ENCODE data around the gene TPRG1L. TPM values are rescaled to one million over a fixed set of nuclear protein-coding genes. Genes with fewer than 3 reads are reported as not detected.

TPRG1L gene
- total and polyA plus RNA-seq, 4 donors: 24.1 to 46.6 (median 32.9) TPM

DNA sequence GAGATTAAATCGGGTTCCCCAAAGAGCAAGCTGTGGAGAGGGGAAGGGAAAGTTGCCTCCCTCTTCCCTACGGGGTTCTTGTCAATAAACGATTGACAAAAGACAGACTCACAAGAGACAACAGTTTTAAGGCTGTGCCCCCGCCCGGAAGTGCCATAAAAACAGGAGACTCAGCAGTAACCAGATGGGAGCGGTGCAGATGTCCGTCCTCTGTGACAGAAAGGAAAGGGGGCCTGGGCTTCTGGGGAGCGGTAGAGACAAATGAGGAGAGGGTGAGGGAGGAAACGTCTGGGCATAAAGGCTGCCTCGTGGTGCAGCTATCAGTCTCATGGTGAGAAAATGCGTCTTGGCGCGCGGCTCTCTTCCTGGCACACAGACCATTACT, 33.4 kb downstream of the TPRG1L start:
- ATAC-seq (ENCODE audit: insufficient read depth, low FRiP score) (no peak), DNase-seq (no peak)
- H3K4me1 ChIP-seq (ENCODE audit: control insufficient read depth in 5 of 5, insufficient read depth in 5 of 5, low read length in 5 of 5): no peaks in the 10 kb centered on the region

DNA sequence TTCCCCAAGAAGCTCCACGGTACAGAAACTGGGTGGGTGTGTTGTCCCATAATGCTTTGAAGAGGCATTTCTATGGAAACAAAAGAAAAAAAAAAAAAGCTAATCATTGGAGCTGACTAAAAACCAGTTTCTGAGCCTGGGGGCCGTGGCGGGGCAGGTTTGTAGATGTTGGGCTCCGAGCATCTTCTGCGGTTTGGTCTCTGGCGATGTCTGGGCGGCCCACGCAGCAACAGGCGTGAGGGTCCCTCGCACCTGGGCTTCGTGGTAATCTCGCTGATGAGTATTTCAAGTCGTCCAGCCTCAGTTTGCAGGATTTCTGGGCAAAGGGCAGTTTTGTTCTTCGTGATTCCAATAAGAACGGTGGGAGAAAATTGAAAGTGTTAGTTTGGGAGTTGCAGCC, 34.3 kb downstream of the TPRG1L start:
- peaks cover 0 to 2% (median 0%) of the 10 kb centered on the region in 4 donors for H3K9me3 ChIP-seq (ENCODE audit: control insufficient read depth in 4 of 4, insufficient read depth in 3 of 4, low read length in 3 of 4)
- H3K36me3 ChIP-seq (ENCODE audit: control insufficient read depth in 4 of 4, insufficient read depth in 4 of 4, low read length in 4 of 4): no peaks in the 10 kb centered on the region
- ATAC-seq (ENCODE audit: insufficient read depth, low FRiP score) (no peak), DNase-seq (no peak)
- H3K9ac ChIP-seq (ENCODE audit: insufficient read depth in 1 of 2, low read length in 2 of 2): no peak overlapping the region
- TF ChIP-seq, protein P1, sequence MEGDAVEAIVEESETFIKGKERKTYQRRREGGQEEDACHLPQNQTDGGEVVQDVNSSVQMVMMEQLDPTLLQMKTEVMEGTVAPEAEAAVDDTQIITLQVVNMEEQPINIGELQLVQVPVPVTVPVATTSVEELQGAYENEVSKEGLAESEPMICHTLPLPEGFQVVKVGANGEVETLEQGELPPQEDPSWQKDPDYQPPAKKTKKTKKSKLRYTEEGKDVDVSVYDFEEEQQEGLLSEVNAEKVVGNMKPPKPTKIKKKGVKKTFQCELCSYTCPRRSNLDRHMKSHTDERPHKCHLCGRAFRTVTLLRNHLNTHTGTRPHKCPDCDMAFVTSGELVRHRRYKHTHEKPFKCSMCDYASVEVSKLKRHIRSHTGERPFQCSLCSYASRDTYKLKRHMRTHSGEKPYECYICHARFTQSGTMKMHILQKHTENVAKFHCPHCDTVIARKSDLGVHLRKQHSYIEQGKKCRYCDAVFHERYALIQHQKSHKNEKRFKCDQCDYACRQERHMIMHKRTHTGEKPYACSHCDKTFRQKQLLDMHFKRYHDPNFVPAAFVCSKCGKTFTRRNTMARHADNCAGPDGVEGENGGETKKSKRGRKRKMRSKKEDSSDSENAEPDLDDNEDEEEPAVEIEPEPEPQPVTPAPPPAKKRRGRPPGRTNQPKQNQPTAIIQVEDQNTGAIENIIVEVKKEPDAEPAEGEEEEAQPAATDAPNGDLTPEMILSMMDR (IDR thresholded peaks at IDR 0.05; ENCODE audit: control extremely low read depth, extremely low read depth): no peak
- WGBS, 2 donors: 78 to 92% methylated on average over 15 of the region's 15 CpGs
- peaks cover 4 to 32% (median 11%) of the 10 kb centered on the region in 3 donors for H3K27me3 ChIP-seq (ENCODE audit: control insufficient read depth in 3 of 3, insufficient read depth in 3 of 3, low read length in 2 of 3)
- H3K4me1 ChIP-seq (ENCODE audit: control insufficient read depth in 5 of 5, insufficient read depth in 5 of 5, low read length in 5 of 5): no peaks in the 10 kb centered on the region
- no peak overlapping the region for H3K4me3 ChIP-seq
- H3K27ac ChIP-seq (ENCODE audit: low read depth in 1 of 2, low read length in 1 of 2): no peak overlapping the region

More for the DNA sequence above, 33.4 kb downstream of the TPRG1L start:
- H3K9me3 ChIP-seq (ENCODE audit: control insufficient read depth in 4 of 4, insufficient read depth in 3 of 4, low read length in 3 of 4): peaks cover 0 to 2% (median 0%) of the 10 kb centered on the region in 4 donors
- H3K36me3 ChIP-seq (ENCODE audit: control insufficient read depth in 4 of 4, insufficient read depth in 4 of 4, low read length in 4 of 4): no peaks in the 10 kb centered on the region
- H3K27me3 ChIP-seq (ENCODE audit: control insufficient read depth in 3 of 3, insufficient read depth in 3 of 3, low read length in 2 of 3): peaks cover 8 to 40% (median 19%) of the 10 kb centered on the region in 3 donors
- no peak overlapping the region for H3K4me3 ChIP-seq
- no peak overlapping the region for H3K27ac ChIP-seq (ENCODE audit: low read depth in 1 of 2, low read length in 1 of 2)
- no peak overlapping the region for H3K9ac ChIP-seq (ENCODE audit: insufficient read depth in 1 of 2, low read length in 2 of 2)
- TF ChIP-seq, protein P1 (IDR thresholded peaks at IDR 0.05; ENCODE audit: control extremely low read depth, extremely low read depth): no peak
- 41 to 61% methylated on average over 14 of the region's 14 CpGs for WGBS, 2 donors

DNA sequence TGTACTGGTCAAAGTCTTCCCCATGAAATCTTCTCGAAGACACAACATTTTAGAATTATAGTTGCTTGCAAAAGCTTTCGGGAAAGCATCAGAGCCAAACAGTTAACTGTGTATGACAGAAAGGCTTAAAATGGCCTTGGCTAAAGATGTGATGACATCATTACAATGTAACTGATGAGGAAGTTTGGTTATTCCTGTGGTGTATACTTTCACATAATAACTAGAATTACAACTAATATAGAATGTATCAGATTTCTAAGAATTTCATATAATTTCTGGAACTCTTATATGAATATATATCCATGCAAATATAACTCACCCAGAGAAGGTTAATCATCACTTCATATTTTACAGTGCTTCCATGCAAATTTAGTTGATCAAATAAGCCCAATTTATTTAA, 35.9 kb downstream of the TPRG1L start:
- H3K27me3 ChIP-seq (ENCODE audit: control insufficient read depth in 3 of 3, insufficient read depth in 3 of 3, low read length in 2 of 3): peaks cover 0 to 18% (median 0%) of the 10 kb centered on the region in 3 donors
- ATAC-seq (ENCODE audit: insufficient read depth, low FRiP score) (no peak), DNase-seq (no peak)
- H3K9ac ChIP-seq (ENCODE audit: insufficient read depth in 1 of 2, low read length in 2 of 2): no peak overlapping the region
- H3K9me3 ChIP-seq (ENCODE audit: control insufficient read depth in 4 of 4, insufficient read depth in 3 of 4, low read length in 3 of 4): peaks cover 0 to 2% (median 0%) of the 10 kb centered on the region in 4 donors
- TF ChIP-seq, protein P1 (IDR thresholded peaks at IDR 0.05; ENCODE audit: control extremely low read depth, extremely low read depth): no peak
- WGBS, 2 donors: 89 to 91% methylated on average over 2 of the region's 2 CpGs
- no peak overlapping the region for H3K27ac ChIP-seq (ENCODE audit: low read depth in 1 of 2, low read length in 1 of 2)
- H3K4me1 ChIP-seq (ENCODE audit: control insufficient read depth in 5 of 5, insufficient read depth in 5 of 5, low read length in 5 of 5): no peaks in the 10 kb centered on the region
- H3K36me3 ChIP-seq (ENCODE audit: control insufficient read depth in 4 of 4, insufficient read depth in 4 of 4, low read length in 4 of 4): no peaks in the 10 kb centered on the region
- H3K4me3 ChIP-seq: no peak overlapping the region

DNA sequence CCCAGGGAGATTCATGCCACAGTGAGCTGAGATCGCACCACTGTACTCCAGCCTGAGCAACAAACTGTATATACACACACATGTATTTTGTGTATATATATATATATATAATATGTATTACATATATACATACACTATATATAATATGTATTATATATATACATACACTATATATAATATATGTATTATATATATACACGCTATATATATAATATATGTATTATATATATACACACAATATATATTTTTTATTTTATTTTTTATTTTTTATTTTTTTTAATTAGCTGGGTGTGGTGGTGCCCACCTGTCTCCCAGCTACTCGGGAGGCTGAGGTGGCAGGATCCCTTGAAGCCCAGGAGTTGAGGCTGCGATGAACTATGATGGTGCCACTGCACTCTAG, 36.8 kb downstream of the TPRG1L start:
- no peaks in the 10 kb centered on the region for H3K4me1 ChIP-seq (ENCODE audit: control insufficient read depth in 5 of 5, insufficient read depth in 5 of 5, low read length in 5 of 5)
- no peak for DNase-seq
- 97% methylated on average over 4 of the region's 4 CpGs for WGBS, 2 donors
- H3K36me3 ChIP-seq (ENCODE audit: control insufficient read depth in 4 of 4, insufficient read depth in 4 of 4, low read length in 4 of 4): no peaks in the 10 kb centered on the region
- H3K9me3 ChIP-seq (ENCODE audit: control insufficient read depth in 4 of 4, insufficient read depth in 3 of 4, low read length in 3 of 4): peaks cover 0 to 2% (median 0%) of the 10 kb centered on the region in 4 donors
- no peak for ATAC-seq (ENCODE audit: insufficient read depth, low FRiP score)
- H3K4me3 ChIP-seq: no peak overlapping the region
- no peak overlapping the region for H3K9ac ChIP-seq (ENCODE audit: insufficient read depth in 1 of 2, low read length in 2 of 2)
- peaks cover 0 to 13% (median 0%) of the 10 kb centered on the region in 3 donors for H3K27me3 ChIP-seq (ENCODE audit: control insufficient read depth in 3 of 3, insufficient read depth in 3 of 3, low read length in 2 of 3)
- H3K27ac ChIP-seq (ENCODE audit: low read depth in 1 of 2, low read length in 1 of 2): no peak overlapping the region
- TF ChIP-seq, protein P1 (IDR thresholded peaks at IDR 0.05; ENCODE audit: control extremely low read depth, extremely low read depth): no peak
